ENCODE data around the gene PRCC.

GRCh38 chr1:156834322-156834721 is 67.0 kb downstream of the PRCC start:
- TF ChIP-seq CTCF (conservative IDR thresholded peaks at IDR 0.05; ENCODE audit: low read length) (no peak), EZH2phosphoT487 (IDR thresholded peaks at IDR 0.05; ENCODE audit: borderline replicate concordance) (no peak)
